GM18951 (cell line): Measurements from ENCODE around the gene WDR64.

Source experiments
- POLR2A ChIP-seq: IDR thresholded peaks from 4 replicates; pipeline ENCODE4 v1.6.1; 2011; ENCODE audit warnings: mild to moderate bottlenecking; ENCODE audit not compliant: insufficient read length, insufficient read depth; ENCODE audit errors: extremely low read depth
- in situ Hi-C: fragments of 300-500 bp; cut with MboI; formaldehyde crosslinking; loops from one replicate; pipeline ENCODE4 v1.12.0; 2022; ENCODE audit warnings: low sequenced_read_pairs, mixed read lengths, inconsistent platforms; ENCODE audit not compliant: unreplicated experiment

Gene WDR64

DNA sequence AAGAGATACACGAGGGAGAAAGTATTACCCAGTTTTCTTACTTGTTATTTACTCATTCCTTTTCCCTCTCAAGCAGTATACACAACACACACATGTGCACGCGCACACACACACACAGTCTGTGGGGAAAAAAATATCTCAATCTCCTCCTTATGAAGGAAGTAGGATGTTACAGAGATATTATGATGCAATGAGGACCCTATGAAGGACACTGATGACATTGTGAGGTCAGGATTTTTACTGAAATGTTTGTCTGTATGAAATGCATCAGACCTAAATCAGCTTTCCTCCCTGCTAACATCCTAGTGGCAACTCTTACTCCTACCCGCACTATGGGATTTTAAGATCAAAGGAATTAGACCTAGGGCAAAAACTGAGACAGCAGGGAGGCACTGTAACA, at the start of gene WDR64:
Gene WDR64 (plus strand): TSS at position 270 of the 400 bp plus-strand sequence. CDS start 204 bp downstream, outside the sequence.
- TF ChIP-seq POLR2A, result no peak
- in situ Hi-C loops, result no loop called here

GRCh38 chr1:241603731-241604245, 48.3 kb upstream of the WDR64 start:
- in situ Hi-C loops, result loop anchor here (25.0 kb wide), 1 partner anchor 409 kb away; no protein-coding TSS in a partner anchor
- no peak for TF ChIP-seq POLR2A

- in situ Hi-C loops, result loop anchor here (25.0 kb wide), 1 partner anchor 407 kb away; no protein-coding TSS in a partner anchor
- no peak for TF ChIP-seq POLR2A
Measured at GRCh38 chr1:241605146-241605805, 46.8 kb upstream of the WDR64 start.

DNA sequence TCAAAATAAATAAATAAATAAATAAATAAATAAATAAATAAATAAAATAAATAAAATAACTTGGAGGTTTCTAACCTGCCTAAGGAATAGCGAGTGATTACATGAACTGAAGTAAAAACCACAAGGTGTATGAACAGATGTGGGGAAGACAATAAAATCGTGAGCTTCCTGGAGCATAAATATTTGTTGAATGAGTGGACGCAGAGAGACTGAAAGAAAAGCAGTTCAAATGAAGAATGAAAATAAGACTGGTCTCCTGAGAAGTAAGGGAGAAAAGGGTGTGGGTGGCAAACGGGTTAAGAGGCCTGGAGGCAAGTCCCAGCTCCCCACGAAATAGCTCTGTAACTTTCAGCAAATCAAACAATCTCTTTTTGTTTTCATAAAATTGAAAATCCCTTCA, 45.5 kb upstream of the WDR64 start:
- in situ Hi-C loops, result loop anchor here (25.0 kb wide), 1 partner anchor 406 kb away; no protein-coding TSS in a partner anchor
- no peak for TF ChIP-seq POLR2A

GRCh38 chr1:241607497-241607896, 44.6 kb upstream of the WDR64 start:
- no peak for TF ChIP-seq POLR2A
- in situ Hi-C loops, result loop anchor here (25.0 kb wide), 1 partner anchor 405 kb away; no protein-coding TSS in a partner anchor

DNA sequence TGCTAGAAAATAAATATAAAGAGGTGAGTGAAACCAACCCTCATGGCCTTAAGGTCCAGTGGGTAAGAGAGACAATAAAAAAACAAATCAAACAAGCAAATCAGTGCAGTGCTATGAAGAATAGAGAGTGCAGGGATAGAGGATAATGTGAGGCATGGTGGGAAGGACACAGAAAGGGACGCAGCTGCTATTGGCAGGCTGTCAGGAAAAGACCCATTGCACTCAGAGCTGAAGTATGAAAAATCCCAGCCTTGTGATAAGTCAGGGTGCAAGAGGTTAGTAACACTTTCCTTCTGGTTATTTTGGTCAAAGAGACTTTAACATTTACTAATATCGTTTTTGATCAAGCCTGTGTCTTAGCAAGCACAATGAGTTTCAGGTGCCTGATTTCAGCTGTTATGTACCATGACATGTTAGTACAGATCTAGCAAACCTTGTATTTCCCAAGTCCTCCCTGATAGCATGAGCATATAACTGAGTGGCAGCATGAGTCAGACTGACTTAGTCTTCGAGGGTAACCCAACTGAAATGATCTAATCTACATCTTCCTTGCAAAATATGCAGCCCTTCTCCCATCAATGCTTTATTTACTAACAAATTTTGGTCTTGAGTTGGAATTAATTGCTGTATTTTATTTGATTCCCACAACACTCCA, 43.6 kb upstream of the WDR64 start:
- in situ Hi-C loops, result loop anchor here (25.0 kb wide), 1 partner anchor 404 kb away; no protein-coding TSS in a partner anchor

DNA sequence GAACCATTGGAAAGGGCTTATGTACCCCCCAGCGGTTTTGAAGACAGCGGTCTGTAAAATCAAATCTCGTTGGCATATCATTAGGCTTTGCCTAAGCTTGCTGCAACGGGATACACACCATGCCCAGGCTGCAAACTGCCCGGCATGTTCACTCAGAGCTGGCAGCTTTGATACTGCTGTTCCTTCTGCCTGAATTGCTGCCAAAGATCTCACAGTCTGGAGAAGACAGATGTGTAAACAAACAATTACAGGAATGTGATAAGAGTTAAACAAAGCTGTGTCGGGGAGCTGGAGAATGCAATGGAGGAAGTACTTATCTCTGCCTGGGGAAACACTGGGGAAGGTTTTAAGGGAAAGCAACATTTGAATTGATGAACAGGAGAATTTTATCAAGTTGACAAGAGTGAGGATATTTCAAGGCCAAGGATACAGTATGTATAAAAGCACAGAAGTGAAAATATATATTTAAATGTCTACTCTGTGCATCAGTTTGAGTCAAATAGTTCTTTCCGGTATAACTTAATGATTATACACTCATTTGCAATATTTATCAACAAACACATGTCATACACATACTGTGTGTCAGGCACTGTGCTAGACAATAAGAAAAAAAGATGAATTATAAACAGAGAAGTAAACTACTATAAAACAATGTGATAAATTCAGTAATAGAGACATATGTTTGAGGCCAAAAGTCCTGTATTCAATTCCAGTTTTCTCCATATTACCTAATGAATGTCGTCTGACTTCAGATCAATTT, 41.8 kb upstream of the WDR64 start:
- in situ Hi-C loops, result loop anchor here (25.0 kb wide), 1 partner anchor 402 kb away; no protein-coding TSS in a partner anchor

More for the DNA sequence above, 43.6 kb upstream of the WDR64 start:
- TF ChIP-seq POLR2A, result no peak

GRCh38 chr1:241611063-241611462, 41.0 kb upstream of the WDR64 start:
- no peak for TF ChIP-seq POLR2A
- in situ Hi-C loops, result loop anchor here (25.0 kb wide), 1 partner anchor 401 kb away; no protein-coding TSS in a partner anchor

More for the DNA sequence above, 41.8 kb upstream of the WDR64 start:
- TF ChIP-seq POLR2A, result no peak

GRCh38 chr1:241611736-241612135, 40.3 kb upstream of the WDR64 start:
- no peak for TF ChIP-seq POLR2A
- in situ Hi-C loops, result loop anchor here (25.0 kb wide), 1 partner anchor 401 kb away; no protein-coding TSS in a partner anchor

- no peak for TF ChIP-seq POLR2A
- in situ Hi-C loops, result loop anchor here (25.0 kb wide), 1 partner anchor 399 kb away; no protein-coding TSS in a partner anchor
Measured at GRCh38 chr1:241612533-241613477, 39.3 kb upstream of the WDR64 start.

- TF ChIP-seq POLR2A, result no peak
- in situ Hi-C loops, result loop anchor here (25.0 kb wide), 1 partner anchor 398 kb away; no protein-coding TSS in a partner anchor
Measured at GRCh38 chr1:241614144-241614543, 37.9 kb upstream of the WDR64 start.
